IMR-90 (cell line): Measurements from ENCODE around the gene OGDHL. TPM values are rescaled to one million over a fixed set of nuclear protein-coding genes. Genes with fewer than 3 reads are reported as not detected.

Experiments used
- ATAC-seq: fragments of 200-7000 bp; cut with Tn5 transposase; 2 replicates; pipeline ENCODE4 v1.9.1; 2020; ENCODE audit warnings: low read depth, mild to moderate bottlenecking, moderate library complexity
- BruUV-seq: library from RNA; stranded (reverse); fragments of 400-500 nt; replicated peaks from 2 replicates; lab custom pipeline; 2021; lab: Mats Ljungman, UMichigan
- CTCF ChIA-PET: fragments of 300-600 bp; formaldehyde crosslinking; extraction: SDS; loops from one replicate; lab custom pipeline; 2021; ENCODE audit warnings: antibody characterized with exemption; lab: Yijun Ruan, JAX
- POLR2A ChIA-PET: fragments of 300-600 bp; sonication (Branson Sonifier 250); formaldehyde crosslinking; loops from one replicate; lab custom pipeline; 2022; ENCODE audit warnings: antibody characterized with exemption; ENCODE audit not compliant: unreplicated experiment; lab: Charles Lee
- DNase-seq: peaks from one replicate; pipeline ENCODE4 v3.0.0; 2013
- H2AFZ ChIP-seq: replicated peaks from 2 replicates; pipeline ENCODE3; 2013; ENCODE audit warnings: low read length, mild to moderate bottlenecking; ENCODE audit not compliant: poor library complexity
- H2AK5ac ChIP-seq: 2 replicates; pipeline ENCODE4 v1.6.1; 2013; ENCODE audit warnings: low read depth, low read length, inconsistent platforms
- H2AK9ac ChIP-seq: replicated peaks from 2 replicates; pipeline ENCODE3; 2013; ENCODE audit warnings: mild to moderate bottlenecking, low read depth, low read length, moderate library complexity; ENCODE audit not compliant: poor library complexity
- H2BK120ac ChIP-seq: 2 replicates; pipeline ENCODE4 v1.6.1; 2013; ENCODE audit warnings: low read depth, low read length, inconsistent platforms
- H2BK15ac ChIP-seq: 3 replicates; pipeline ENCODE4 v1.6.1; 2013; ENCODE audit warnings: low read depth, low read length, inconsistent platforms
- H2BK20ac ChIP-seq: 2 replicates; pipeline ENCODE4 v1.6.1; 2013; ENCODE audit warnings: low read depth, mild to moderate bottlenecking, inconsistent platforms, low read length, moderate library complexity
- H2BK5ac ChIP-seq: 2 replicates; pipeline ENCODE4 v1.6.1; 2013; ENCODE audit warnings: mild to moderate bottlenecking, low read depth, low read length, inconsistent platforms; ENCODE audit not compliant: poor library complexity, severe bottlenecking
- H3K14ac ChIP-seq: replicated peaks from 2 replicates; pipeline ENCODE4 v1.6.1; 2013; ENCODE audit warnings: low read depth, low read length, inconsistent platforms
- H3K18ac ChIP-seq: 2 replicates; pipeline ENCODE4 v1.6.1; 2013; ENCODE audit warnings: low read depth, low read length, control low read depth
- H3K23ac ChIP-seq: 2 replicates; pipeline ENCODE4 v1.6.1; 2013; ENCODE audit warnings: low read depth, low read length, inconsistent platforms
- H3K27ac ChIP-seq: 2 replicates; pipeline ENCODE4 v1.5.1; 2013; ENCODE audit warnings: mild to moderate bottlenecking, control low read depth, low read length; ENCODE audit not compliant: insufficient read depth
- H3K27me3 ChIP-seq: 2 replicates; pipeline ENCODE4 v1.6.1; 2013; ENCODE audit warnings: low read length; ENCODE audit not compliant: control insufficient read depth, insufficient read depth
- H3K36me3 ChIP-seq: 2 replicates; pipeline ENCODE4 v1.6.1; 2013; ENCODE audit warnings: low read length, mixed read lengths; ENCODE audit not compliant: control insufficient read depth, insufficient read depth
- H3K4ac ChIP-seq: 2 replicates; pipeline ENCODE4 v1.6.1; 2013; ENCODE audit warnings: low read depth, low read length, inconsistent platforms
- H3K4me1 ChIP-seq: 2 replicates; pipeline ENCODE4 v1.6.1; 2013; ENCODE audit warnings: low read length, mixed read lengths; ENCODE audit not compliant: control insufficient read depth, insufficient read depth
- H3K4me2 ChIP-seq: 2 replicates; pipeline ENCODE4 v1.6.1; 2013; ENCODE audit warnings: low read depth, mild to moderate bottlenecking, control low read depth, low read length, moderate library complexity
- H3K4me3 ChIP-seq: 2 replicates; pipeline ENCODE4 v1.5.1; 2013; ENCODE audit warnings: low read depth, mild to moderate bottlenecking, control low read depth, low read length, moderate library complexity; ENCODE audit not compliant: insufficient read depth
- H3K56ac ChIP-seq: 2 replicates; pipeline ENCODE4 v1.6.1; 2013; ENCODE audit warnings: low read length, inconsistent platforms; ENCODE audit not compliant: insufficient read depth; ENCODE audit errors: extremely low read depth
- H3K79me1 ChIP-seq, 2 experiments: 2 replicates each; pipeline ENCODE4 v1.6.1; 2013; ENCODE audit warnings: low read length in 2 of 2, inconsistent platforms in 1 of 2, low read depth in 1 of 2
- H3K9ac ChIP-seq: 2 replicates; pipeline ENCODE4 v1.6.1; 2013; ENCODE audit warnings: low read depth, low read length, control low read depth
- H3K9me1 ChIP-seq: 2 replicates; pipeline ENCODE4 v1.6.1; 2013; ENCODE audit warnings: low read length, inconsistent platforms; ENCODE audit not compliant: insufficient read depth
- H3K9me3 ChIP-seq: 2 replicates; pipeline ENCODE4 v1.6.1; 2013; ENCODE audit warnings: low read length; ENCODE audit not compliant: control insufficient read depth, insufficient read depth
- H4K20me1 ChIP-seq: 2 replicates; pipeline ENCODE4 v1.6.1; 2013; ENCODE audit warnings: low read length, inconsistent platforms; ENCODE audit not compliant: insufficient read depth
- H4K5ac ChIP-seq: 2 replicates; pipeline ENCODE4 v1.6.1; 2013; ENCODE audit warnings: mild to moderate bottlenecking, low read depth, low read length, control low read depth
- H4K8ac ChIP-seq, 2 experiments: 2 replicates each; pipeline ENCODE4 v1.6.1; 2013; ENCODE audit warnings: low read depth in 2 of 2, low read length in 2 of 2, control low read depth in 1 of 2, inconsistent platforms in 1 of 2
- H4K91ac ChIP-seq: 2 replicates; pipeline ENCODE4 v1.6.1; 2013; ENCODE audit warnings: low read depth, low read length, inconsistent platforms; ENCODE audit not compliant: insufficient read depth
- MAZ ChIP-seq: IDR thresholded peaks from 2 replicates; pipeline ENCODE4 v1.6.1; 2012; ENCODE audit warnings: low read depth, mild to moderate bottlenecking, low read length, improper control_type of control experiment, moderate library complexity, borderline replicate concordance
- RCOR1 ChIP-seq: IDR thresholded peaks from 2 replicates; pipeline ENCODE4 v1.6.1; 2012; ENCODE audit warnings: mild to moderate bottlenecking, low read length, improper control_type of control experiment; ENCODE audit not compliant: insufficient replicate concordance
- WGBS, 2 experiments: methylation state at CpG; one replicate each; pipeline versions ENCODE4 v1.1.5 to v1.1.7; 2013; ENCODE audit warnings: missing lambda C conversion rate in 2 of 2; ENCODE audit not compliant: insufficient read length in 1 of 2; ENCODE audit errors: extremely low coverage in 2 of 2; 5-methylcytosine and 5-hydroxymethylcytosine counted together
- dilution Hi-C: fragments of 300-500 bp; cut with HindIII; formaldehyde crosslinking; loops from one replicate; pipeline ENCODE4 v1.14.3; 2018; ENCODE audit warnings: low sequenced_read_pairs; ENCODE audit not compliant: unreplicated experiment
- in situ Hi-C: fragments of 300-500 bp; cut with MboI; formaldehyde crosslinking; loops from 3 replicates; pipeline ENCODE4 v1.14.3; 2019; ENCODE audit warnings: low sequenced_read_pairs, inconsistent platforms, mixed read lengths
- intact Hi-C: fragments of 100-400 bp; cut with micrococcal nuclease; formaldehyde crosslinking; loops from 2 replicates; pipeline ENCODE4 v1.10.0; 2022
- polyA plus RNA-seq, 3 experiments: library from polyadenylated mRNA; depleted of rRNA; stranded (reverse); fragments of >200 nt; gene quantifications; 2 replicates each; pipeline ENCODE4 v1.2.3, GENCODE V29; 2012; ENCODE audit warnings: low replicate concordance in 1 of 3
- total RNA-seq: library from RNA; depleted of rRNA; stranded (reverse); fragments of >200 nt; gene quantifications from 2 replicates; pipeline ENCODE4 v1.2.3, GENCODE V29; 2012

Gene OGDHL
- total and polyA plus RNA-seq, 2 of the 4 experiments (the other 2 are of a cell fraction) = 0.18 to 0.27 TPM

GRCh38 chr10:49691588-49691987 is 70.5 kb downstream of the OGDHL start:
- no peak overlapping the region for H3K56ac ChIP-seq
- no peak overlapping the region for H2AK5ac ChIP-seq
- ATAC-seq (no peak), DNase-seq (no peak)
- H2BK120ac ChIP-seq = no peak overlapping the region
- H3K4me2 ChIP-seq = no peak overlapping the region
- ChIA-PET POLR2A (no interaction called here), CTCF (no interaction called here)
- H3K18ac ChIP-seq = no peak overlapping the region
- H3K27ac ChIP-seq = no peak overlapping the region
- peaks cover 42% of the 10 kb centered on the region for H3K27me3 ChIP-seq
- no peaks in the 10 kb centered on the region for H4K20me1 ChIP-seq
- no peak overlapping the region for H3K23ac ChIP-seq
- BruUV-seq = no TSS peak
- H3K4ac ChIP-seq = no peak overlapping the region
- no peak overlapping the region for H3K9ac ChIP-seq
- intact Hi-C loops (no loop called here), dilution Hi-C loops (no loop called here), in situ Hi-C loops (no loop called here)
- no peak overlapping the region for H3K14ac ChIP-seq
- H3K79me1 ChIP-seq = no peaks in the 10 kb centered on the region
- H3K4me3 ChIP-seq = no peak overlapping the region
- H2AK9ac ChIP-seq = peak overlapping the region; percentile 18
- WGBS, 2 experiments = 0% methylated on average over 1 of the region's 9 CpGs; no CpG with 5 or more reads in 1 of the 2 experiments
- no peak overlapping the region for H4K5ac ChIP-seq
- no peak for TF ChIP-seq RCOR1
- TF ChIP-seq MAZ = no peak
- H2BK20ac ChIP-seq = no peak overlapping the region
- H2BK5ac ChIP-seq = no peak overlapping the region
- H3K4me1 ChIP-seq = no peaks in the 10 kb centered on the region
- no peak overlapping the region for H2BK15ac ChIP-seq
- no peak overlapping the region for H4K91ac ChIP-seq
- peaks cover 3% of the 10 kb centered on the region; the same call in 1 of the 2 replicates for H3K9me3 ChIP-seq
- no peak overlapping the region for H4K8ac ChIP-seq
- H2AFZ ChIP-seq = no peak overlapping the region
- no peaks in the 10 kb centered on the region for H3K9me1 ChIP-seq
- no peaks in the 10 kb centered on the region for H3K36me3 ChIP-seq
